ENCODE data around the gene SLC25A14. TPM values are rescaled to one million over a fixed set of nuclear protein-coding genes. Genes with fewer than 3 reads are reported as not detected.

Gene SLC25A14
- total RNA-seq, 1 donor from 2014 or later, result 19.3 TPM

DNA sequence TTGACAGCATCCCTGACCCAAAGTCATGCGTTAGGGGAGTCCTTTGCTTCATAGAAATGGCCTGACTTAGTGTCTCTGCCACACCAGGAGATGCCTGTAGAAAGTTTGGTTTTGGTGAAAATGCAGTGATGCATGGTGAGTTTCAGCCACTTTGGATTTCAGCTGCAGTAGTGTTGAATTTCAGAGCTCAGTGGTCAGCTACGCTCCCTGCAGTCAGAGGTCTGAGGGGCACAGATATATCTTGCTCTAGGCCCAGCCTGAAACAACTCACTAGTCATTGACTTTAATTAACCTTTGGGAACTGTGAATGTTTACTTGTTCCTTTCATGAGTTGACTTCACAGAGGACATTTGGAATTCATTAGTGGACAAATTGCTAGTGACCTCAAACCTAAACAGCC lies 79.5 kb downstream of the SLC25A14 start:
- DNase-seq (ENCODE audit: low spot score in 2 of 2, unreplicated experiment in 2 of 2), result no peak
- H3K27ac Mint-ChIP-seq, result no peak overlapping the region
- H3K9me3 Mint-ChIP-seq, result peaks cover 18% of the 10 kb centered on the region
- TF ChIP-seq, protein P1, sequence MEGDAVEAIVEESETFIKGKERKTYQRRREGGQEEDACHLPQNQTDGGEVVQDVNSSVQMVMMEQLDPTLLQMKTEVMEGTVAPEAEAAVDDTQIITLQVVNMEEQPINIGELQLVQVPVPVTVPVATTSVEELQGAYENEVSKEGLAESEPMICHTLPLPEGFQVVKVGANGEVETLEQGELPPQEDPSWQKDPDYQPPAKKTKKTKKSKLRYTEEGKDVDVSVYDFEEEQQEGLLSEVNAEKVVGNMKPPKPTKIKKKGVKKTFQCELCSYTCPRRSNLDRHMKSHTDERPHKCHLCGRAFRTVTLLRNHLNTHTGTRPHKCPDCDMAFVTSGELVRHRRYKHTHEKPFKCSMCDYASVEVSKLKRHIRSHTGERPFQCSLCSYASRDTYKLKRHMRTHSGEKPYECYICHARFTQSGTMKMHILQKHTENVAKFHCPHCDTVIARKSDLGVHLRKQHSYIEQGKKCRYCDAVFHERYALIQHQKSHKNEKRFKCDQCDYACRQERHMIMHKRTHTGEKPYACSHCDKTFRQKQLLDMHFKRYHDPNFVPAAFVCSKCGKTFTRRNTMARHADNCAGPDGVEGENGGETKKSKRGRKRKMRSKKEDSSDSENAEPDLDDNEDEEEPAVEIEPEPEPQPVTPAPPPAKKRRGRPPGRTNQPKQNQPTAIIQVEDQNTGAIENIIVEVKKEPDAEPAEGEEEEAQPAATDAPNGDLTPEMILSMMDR (IDR thresholded peaks at IDR 0.05; ENCODE audit: unreplicated experiment), result no peak
- H3K4me1 Mint-ChIP-seq, result no peaks in the 10 kb centered on the region
- peaks cover 3% of the 10 kb centered on the region for H3K36me3 Mint-ChIP-seq
- peaks cover 6% of the 10 kb centered on the region for H3K27me3 Mint-ChIP-seq (ENCODE audit: low read depth)
- H3K4me3 Mint-ChIP-seq, result no peak overlapping the region

Other genes with a start within 250 kb of the SLC25A14 start
- 21.0 to 22.9 TPM (median 22.2 TPM) in 3 replicates for gene ELF4, start 229.4 kb upstream of the SLC25A14 start, total RNA-seq
- gene AIFM1, start 174.1 kb upstream of the SLC25A14 start, total RNA-seq, result 31.3 to 34.6 TPM (median 32.1 TPM) in 3 replicates
- 4.2 to 4.6 TPM (median 4.3 TPM) in 3 replicates for gene RAB33A, start 168.0 kb upstream of the SLC25A14 start, total RNA-seq
- gene ZNF280C, start 71.0 kb upstream of the SLC25A14 start, total RNA-seq, result 14.2 to 14.8 TPM (median 14.5 TPM) in 3 replicates
- gene GPR119, start 45.8 kb downstream of the SLC25A14 start, total RNA-seq, result not detected in 3 replicates
- 22.8 to 25.1 TPM (median 24.8 TPM) in 3 replicates for gene RBMX2, start 62.1 kb downstream of the SLC25A14 start, total RNA-seq

All from mesothelial cell of epicardium (in vitro differentiated cells).